Stimulated activated CD8-positive, alpha-beta memory T cell treated with anti-CD3 and anti-CD28 coated beads, Interleukin-15, amount 100 ng/mL, for 1 hour (primary cell): ENCODE data around the gene SMARCD3.

Experiments used
- DNase-seq: peaks from one replicate; pipeline ENCODE4 v3.0.0-alpha.2; 2020; ENCODE audit warnings: low read depth

Gene SMARCD3

GRCh38 chr7:151272405-151272804 is 23.9 kb upstream of the SMARCD3 start:
- DNase-seq: no peak

DNA sequence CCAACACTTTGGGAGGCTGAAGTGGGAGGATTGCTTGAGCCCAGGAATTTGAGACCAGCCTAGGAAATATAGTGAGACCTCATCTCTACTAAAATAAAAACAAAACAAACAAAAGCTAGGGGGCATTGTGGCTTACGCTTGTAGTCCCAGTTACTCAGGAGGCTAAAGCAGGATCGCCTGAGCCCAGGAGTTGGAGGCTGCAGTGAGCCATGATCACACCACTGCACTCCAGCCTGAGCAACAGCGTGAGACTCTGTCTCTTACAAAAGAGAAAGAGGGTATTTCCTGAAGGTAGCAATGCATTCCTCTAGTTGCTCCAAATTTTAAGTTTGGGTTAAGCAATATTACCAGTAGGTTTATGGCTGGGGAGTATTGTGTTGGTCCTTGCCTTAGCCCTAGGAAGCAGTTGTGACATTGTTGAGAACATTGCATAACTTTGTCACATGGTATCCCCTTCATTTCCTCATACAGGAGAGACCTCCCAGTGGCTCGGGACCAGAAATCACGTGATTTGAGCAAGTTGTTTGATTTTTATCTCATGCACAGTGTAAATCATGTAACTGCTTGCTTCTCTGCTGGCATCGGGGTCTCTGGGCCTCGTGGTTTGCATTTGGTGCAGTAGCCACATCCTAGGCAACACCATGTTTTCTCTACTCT is 23.3 kb upstream of the SMARCD3 start:
- DNase-seq: no peak

DNA sequence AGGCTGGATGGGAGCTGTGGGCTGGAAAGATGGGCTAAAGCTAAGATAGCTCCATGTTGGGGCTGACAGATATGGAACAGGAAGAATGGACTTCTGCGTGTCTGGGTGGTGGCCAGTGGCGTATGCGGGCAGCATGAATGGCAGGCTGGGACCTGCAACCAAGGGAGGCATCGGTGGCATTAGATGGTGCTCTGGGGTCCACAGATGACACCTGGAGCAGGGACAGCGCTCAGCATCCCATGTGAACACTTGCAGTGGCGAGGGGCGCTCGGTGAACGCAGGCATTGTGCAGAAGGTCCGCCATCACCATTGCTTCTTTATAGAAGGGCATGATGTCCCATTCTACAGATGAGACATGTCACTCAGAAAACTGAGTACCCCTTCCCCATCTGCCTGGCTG is 21.0 kb upstream of the SMARCD3 start:
- DNase-seq: no peak

- no peak for DNase-seq
Observed at GRCh38 chr7:151265351-151265931, 16.9 kb upstream of the SMARCD3 start.

DNA sequence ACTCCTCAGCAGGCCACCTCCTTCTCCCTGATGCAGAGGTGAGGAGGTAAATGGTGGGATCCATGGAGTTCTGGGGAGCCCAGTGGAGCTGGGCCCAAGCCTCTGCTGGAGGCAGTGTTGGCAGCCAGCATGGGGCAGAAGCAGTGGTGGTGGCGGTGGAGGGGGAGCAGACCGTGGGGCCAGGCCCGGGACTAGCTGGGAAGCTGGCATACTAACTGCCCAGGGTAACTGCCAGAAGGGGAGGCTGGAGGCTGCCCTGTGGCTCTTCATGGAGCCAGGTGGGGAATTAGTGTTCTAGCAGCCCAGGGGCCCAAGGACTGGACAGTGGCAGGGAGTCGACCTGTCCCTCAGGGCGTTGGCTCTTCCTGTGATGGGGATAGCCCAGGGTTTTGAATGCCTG is 16.1 kb upstream of the SMARCD3 start:
- DNase-seq: no peak

- DNase-seq: no peak
Observed at GRCh38 chr7:151261529-151261928, 13.0 kb upstream of the SMARCD3 start.

DNA sequence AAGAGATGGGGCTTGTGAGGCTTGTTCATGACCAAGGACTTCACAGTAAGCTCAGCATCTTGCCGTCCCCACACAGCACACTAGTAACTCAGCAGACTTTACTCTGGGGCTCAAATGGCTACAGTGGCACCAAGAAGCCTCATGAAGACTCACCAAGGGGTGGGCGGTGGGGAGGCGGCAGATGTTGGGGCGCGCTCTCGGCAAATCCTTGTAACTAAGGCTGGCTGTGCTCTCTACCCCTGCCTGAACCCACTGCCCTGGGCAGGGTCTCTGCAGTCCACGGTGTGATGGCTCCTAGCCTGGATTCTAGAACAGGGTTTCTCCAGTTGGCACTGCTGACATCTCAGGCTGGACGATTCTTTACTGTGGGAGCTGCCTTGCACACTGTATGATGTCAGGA is 12.4 kb upstream of the SMARCD3 start:
- DNase-seq: no peak

- DNase-seq: no peak
Observed at GRCh38 chr7:151260471-151260870, 12.0 kb upstream of the SMARCD3 start.

GRCh38 chr7:151257990-151258389 is 9.5 kb upstream of the SMARCD3 start:
- DNase-seq: no peak

DNA sequence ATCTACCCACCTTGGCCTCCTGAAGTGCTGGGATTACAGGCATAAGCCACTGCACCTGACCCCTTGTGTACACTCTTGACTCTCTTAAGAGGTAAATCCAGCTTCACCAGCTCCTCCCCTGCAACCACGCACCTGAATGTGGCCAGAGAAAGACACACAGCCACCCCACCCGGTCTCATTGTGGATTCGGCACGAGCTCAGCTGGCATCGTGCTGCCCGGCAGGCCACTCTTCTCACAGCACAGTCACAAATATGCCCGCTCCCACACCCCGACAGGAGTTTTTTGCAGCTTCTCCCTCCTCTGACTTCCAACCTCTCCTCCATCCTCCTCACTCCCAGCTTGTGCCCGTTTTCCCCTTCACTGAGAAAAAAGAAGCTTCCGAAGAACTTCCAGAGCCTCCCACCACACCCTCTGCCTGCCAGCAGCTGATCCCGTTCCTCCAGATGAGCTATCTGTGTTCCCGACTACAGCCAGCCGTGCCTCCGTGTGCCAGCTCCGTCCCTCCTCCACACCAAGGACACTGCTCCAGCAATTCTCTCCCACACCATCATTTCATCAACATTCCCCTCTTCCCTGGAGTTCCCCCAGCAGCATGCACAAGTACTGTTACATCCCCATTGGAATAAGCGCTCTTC is 8.0 kb upstream of the SMARCD3 start:
- DNase-seq: no peak

DNA sequence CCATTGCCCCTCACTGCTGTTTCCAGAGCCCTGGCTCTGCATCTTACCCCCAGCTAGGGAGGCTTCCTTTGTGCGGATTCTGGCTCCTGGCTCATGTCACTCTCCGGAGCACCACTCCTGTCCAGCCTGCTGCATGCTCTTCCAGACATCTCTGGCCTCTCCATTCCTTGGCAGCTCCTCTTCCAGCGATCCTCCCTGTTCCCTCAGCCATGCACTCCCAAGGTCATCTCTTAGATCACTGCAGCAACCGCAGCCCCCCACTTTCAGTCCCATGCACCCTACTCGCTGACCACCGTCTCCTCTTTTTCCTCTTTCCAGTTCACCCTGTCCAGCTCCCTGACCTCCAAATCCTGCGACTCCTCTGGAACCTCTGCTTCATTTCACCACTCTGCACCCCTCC is 6.9 kb upstream of the SMARCD3 start:
- no peak for DNase-seq

- DNase-seq: no peak
Observed at GRCh38 chr7:151254851-151255250, 6.4 kb upstream of the SMARCD3 start.

- DNase-seq: no peak
Observed at GRCh38 chr7:151254316-151254715, 5.8 kb upstream of the SMARCD3 start.

GRCh38 chr7:151252961-151253711 is 4.6 kb upstream of the SMARCD3 start:
- DNase-seq: no peak

- no peak for DNase-seq
Observed at GRCh38 chr7:151252561-151252835, 4.0 kb upstream of the SMARCD3 start.

DNA sequence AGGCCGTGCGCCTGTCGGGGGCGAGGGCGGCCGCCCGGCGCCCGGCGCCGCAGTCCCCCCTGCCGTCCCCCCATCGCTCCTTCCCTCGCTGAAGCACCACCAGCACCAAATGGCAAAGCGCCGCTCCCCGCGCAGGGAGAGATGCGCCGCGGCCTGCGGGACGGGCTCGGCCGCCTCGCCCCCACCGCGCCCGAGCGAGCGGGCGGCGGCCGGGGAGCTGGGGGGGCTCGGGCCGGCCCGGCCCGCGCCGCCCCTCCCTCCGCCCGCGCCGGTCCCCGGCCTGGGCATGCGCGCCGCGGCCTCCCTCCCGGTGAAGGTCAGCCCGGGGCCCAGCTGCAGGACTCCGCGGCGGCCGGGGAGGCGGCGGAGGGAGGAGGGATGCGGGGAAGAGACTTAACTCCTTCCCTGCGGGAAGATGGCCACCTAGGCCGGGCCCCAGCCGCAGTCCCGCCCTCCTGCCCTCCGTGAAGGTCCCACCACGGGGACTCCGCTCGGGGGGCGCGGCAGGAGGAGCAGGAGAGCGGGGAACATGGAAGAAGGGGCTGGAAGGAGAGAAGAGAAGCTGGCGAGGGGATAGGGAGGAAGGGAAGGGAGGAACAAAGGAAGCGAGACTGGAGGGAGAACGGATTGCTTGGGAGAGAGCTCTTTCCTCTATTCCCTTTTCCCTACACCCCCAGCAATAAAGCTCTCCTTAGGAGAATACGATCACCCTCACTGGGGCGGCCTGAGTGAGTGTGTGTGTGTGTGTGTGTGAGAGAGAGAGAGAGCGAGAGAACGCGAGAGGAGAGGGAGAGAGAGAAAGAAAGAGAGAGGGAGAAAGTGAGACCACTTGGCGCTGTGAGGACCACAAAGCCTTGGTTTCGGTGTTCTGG is 3.4 kb upstream of the SMARCD3 start:
- no peak for DNase-seq

DNA sequence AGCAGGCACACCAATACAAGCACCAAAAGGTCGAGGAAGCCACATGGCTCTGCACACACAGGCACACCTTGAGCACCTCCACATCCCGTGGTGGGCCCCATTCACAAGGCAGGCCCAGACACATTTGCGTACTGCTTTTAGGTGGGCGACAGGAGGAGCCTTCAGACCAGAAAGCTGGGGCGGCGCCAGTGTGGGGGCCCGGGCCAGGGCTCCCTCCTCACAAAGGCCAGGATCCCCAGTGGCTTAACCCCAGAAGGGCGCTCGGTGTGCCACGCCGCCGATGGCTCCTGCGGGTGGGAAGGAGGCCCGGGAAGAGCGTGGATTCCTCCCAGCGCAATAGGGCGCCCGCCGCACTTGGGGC is 2.8 kb upstream of the SMARCD3 start:
- DNase-seq: no peak

DNA sequence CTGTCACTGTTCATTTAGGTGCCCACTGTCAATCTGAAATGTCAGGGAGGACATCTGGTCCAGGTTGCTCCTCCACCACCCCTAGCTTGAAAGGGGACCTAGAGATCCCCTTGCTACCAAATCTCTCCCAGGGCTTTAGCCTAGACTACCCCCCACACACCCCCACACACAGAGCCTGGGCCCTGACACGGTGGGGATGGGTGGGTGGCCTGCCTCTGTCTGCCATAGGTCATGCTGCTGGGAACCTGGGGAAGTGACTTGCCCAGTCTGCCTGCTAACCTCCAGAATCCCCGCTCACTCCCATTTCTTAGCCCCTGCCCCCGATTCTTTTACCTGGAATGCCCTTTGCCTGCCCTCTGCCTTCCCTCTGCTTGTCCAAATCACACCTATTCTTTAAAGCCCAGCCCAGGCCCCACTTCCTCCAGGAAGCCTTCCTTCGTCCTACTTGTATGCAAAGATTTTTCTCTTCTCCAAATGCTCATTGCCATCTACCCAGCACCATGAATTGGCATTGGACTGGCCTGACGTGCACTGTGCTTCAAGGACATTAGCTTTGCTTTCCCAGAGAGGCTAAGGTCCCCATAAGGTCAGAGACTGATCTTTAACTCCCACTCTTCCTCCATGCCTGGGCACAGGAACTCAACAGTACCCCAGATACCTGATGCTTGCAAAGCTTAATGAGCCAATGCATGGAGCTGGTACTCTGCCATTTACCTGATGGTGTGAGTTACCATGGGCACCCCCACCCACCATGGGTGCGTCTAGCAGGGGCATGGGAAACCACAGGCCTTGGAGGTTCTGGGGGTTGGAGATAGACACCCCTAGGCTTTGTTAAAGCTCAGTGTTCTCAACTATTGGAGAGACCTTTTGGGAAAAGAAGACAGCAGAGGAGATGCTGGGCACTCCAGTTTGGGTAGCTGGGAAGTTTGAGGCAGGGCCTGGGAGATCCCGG is 2.0 kb upstream of the SMARCD3 start:
- DNase-seq: no peak

- no peak for DNase-seq
Observed at GRCh38 chr7:151249732-151250072, 1.2 kb upstream of the SMARCD3 start.

DNA sequence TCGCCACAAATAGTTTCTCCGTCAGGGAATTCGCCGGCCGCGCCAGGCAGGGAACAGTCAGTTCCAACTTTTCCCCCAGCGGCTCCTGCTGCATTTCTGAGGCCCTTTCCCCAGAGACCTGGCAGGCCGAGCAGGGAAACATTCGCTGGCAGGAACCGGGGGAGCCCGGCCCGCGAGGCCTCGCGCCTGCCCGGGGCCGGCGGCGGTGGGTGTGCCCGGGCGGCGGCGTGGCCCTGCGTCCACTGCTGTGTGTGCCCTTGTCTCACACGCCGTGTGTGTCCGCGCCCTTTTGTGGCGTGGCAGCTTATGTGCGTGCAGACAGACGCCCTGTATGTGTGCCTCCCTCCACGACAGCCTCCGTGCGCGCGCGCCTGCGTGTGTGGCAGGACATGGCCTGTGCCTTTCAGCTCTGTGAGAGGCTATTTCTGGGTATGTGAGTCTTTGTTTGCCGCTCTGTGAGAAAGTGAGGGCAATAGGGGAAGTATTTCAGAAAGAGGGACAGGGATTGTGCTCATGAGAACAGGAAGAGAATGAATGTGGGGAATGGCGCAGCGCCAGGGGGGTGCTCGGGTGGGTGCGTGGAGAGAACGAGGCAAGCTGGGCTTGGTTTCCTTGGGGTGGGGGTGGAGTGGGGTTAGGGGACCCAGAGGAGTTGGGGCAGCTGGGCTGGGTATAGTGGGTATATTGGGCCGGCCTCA is 689 bp upstream of the SMARCD3 start:
- no peak for DNase-seq
